HCT116 (cell line): ENCODE results near the gene WDR62. TPM values are rescaled to one million over a fixed set of nuclear protein-coding genes. Genes with fewer than 3 reads are reported as not detected.

Source experiments
- ATAC-seq: fragments of 200-7000 bp; cut with Tn5 transposase; 2 replicates; pipeline ENCODE4 v1.9.1; 2020; ENCODE audit warnings: mild to moderate bottlenecking, moderate library complexity
- BruUV-seq: library from RNA; stranded (reverse); fragments of 400-500 nt; replicated peaks from 2 replicates; lab custom pipeline; 2021; lab: Mats Ljungman, UMichigan
- CTCF ChIA-PET: fragments of 300-600 bp; sonication (Branson Sonifier 250); formaldehyde crosslinking; loops from one replicate; lab custom pipeline; 2021; ENCODE audit warnings: antibody characterized with exemption; lab: Charles Lee
- POLR2A ChIA-PET: fragments of 300-600, 350-600 bp; sonication (Branson Sonifier 250); formaldehyde crosslinking; loops from one replicate; lab custom pipeline; 2021; ENCODE audit warnings: antibody characterized with exemption; lab: Charles Lee
- RAD21 ChIA-PET, 2 experiments: fragments of 300-600 bp; sonication (Branson Sonifier 250); formaldehyde crosslinking; loops; one replicate each; lab custom pipeline; 2023; ENCODE audit warnings: low total read pairs in 2 of 2; ENCODE audit not compliant: uncharacterized antibody in 2 of 2, unreplicated experiment in 2 of 2, low non-redundant PET in 1 of 2; lab: Charles Lee
- DNase-seq: peaks from one replicate; pipeline ENCODE4 v3.0.0-alpha.2; 2010; ENCODE audit warnings: low read depth, low spot score
- H2AFZ ChIP-seq: fragments of 200-600 bp; shearing (Covaris generic), sonication (generic); 2 replicates; pipeline ENCODE4 v1.6.1; 2017; ENCODE audit warnings: low read depth, mixed run types, mixed read lengths, antibody characterized with exemption, low read length; ENCODE audit not compliant: poor library complexity, severe bottlenecking
- H3K27ac ChIP-seq: 2 replicates; pipeline ENCODE4 v1.5.1; 2012; ENCODE audit warnings: low read depth, low read length
- H3K27me3 ChIP-seq: fragments of 200-600 bp; sonication (generic); 2 replicates; pipeline ENCODE4 v1.6.1; 2016; ENCODE audit warnings: mixed run types, low read length, mixed read lengths; ENCODE audit not compliant: insufficient read depth
- H3K36me3 ChIP-seq, 2 experiments: fragments of 200-500 bp in 1 of 2; fragments of 200-600 bp in 1 of 2; sonication (Bioruptor generic) in 1 of 2; sonication (generic) in 1 of 2; 2 replicates each; pipeline versions ENCODE4 v1.5.1 to v1.6.1; 2014 to 2016; ENCODE audit warnings: low read length in 2 of 2, inconsistent platforms in 1 of 2, mixed read lengths in 1 of 2, mixed run types in 1 of 2; ENCODE audit not compliant: insufficient read depth in 2 of 2, control insufficient read depth in 1 of 2
- H3K4me1 ChIP-seq, 2 experiments: fragments of 200-600 bp in 1 of 2; sonication (generic) in 1 of 2; 2 replicates each; pipeline versions ENCODE4 v1.5.1 to v1.6.1; 2012 to 2017; ENCODE audit warnings: low read length in 2 of 2, inconsistent platforms in 1 of 2, mild to moderate bottlenecking in 1 of 2, mixed read lengths in 1 of 2, mixed run types in 1 of 2, moderate library complexity in 1 of 2; ENCODE audit not compliant: insufficient read depth in 2 of 2, control insufficient read depth in 1 of 2
- H3K4me2 ChIP-seq: fragments of 200-600 bp; sonication (generic); 2 replicates; pipeline ENCODE4 v1.6.1; 2017; ENCODE audit warnings: mixed run types, low read length, mixed read lengths
- H3K4me3 ChIP-seq, 2 experiments: fragments of 200-600 bp in 1 of 2; sonication (generic) in 1 of 2; replicated peaks in 1 of 2; 2 replicates each; pipeline ENCODE4 v1.5.1; 2011 to 2016; ENCODE audit warnings: low read length in 2 of 2, control low read depth in 1 of 2, low read depth in 1 of 2, mild to moderate bottlenecking in 1 of 2, mixed read lengths in 1 of 2, mixed run types in 1 of 2
- H3K79me2 ChIP-seq: fragments of 200-600 bp; sonication (generic); 2 replicates; pipeline ENCODE4 v1.6.1; 2017; ENCODE audit warnings: mild to moderate bottlenecking, mixed run types, low read length, moderate library complexity, mixed read lengths; ENCODE audit not compliant: insufficient read depth
- H3K9ac ChIP-seq: fragments of 200-600 bp; sonication (generic); 2 replicates; pipeline ENCODE4 v1.6.1; 2016; ENCODE audit warnings: low read length, mixed read lengths
- H3K9me2 ChIP-seq: fragments of 200-600 bp; sonication (generic), shearing (Covaris generic); 2 replicates; pipeline ENCODE4 v1.6.1; 2017; ENCODE audit warnings: mixed run types, mild to moderate bottlenecking, moderate library complexity; ENCODE audit not compliant: insufficient read depth
- H3K9me3 ChIP-seq, 2 experiments: fragments of 200-500 bp in 1 of 2; fragments of 200-600 bp in 1 of 2; sonication (Bioruptor generic) in 1 of 2; sonication (generic) in 1 of 2; 2 replicates each; pipeline ENCODE4 v1.6.1; 2014 to 2017; ENCODE audit warnings: low read length in 2 of 2, mixed read lengths in 2 of 2, inconsistent platforms in 1 of 2, low read depth in 1 of 2, mild to moderate bottlenecking in 1 of 2, mixed run types in 1 of 2, moderate library complexity in 1 of 2; ENCODE audit not compliant: control insufficient read depth in 1 of 2, insufficient read depth in 1 of 2
- H4K20me1 ChIP-seq: fragments of 200-600 bp; sonication (generic), shearing (Covaris generic); 2 replicates; pipeline ENCODE4 v1.6.1; 2017; ENCODE audit warnings: mixed run types, mild to moderate bottlenecking, moderate library complexity; ENCODE audit not compliant: insufficient read depth
- CBX3 ChIP-seq: IDR thresholded peaks from 2 replicates; pipeline ENCODE4 v1.6.1; 2012; ENCODE audit warnings: low read depth
- CTCF ChIP-seq, 3 experiments: fragments of 200-600 bp in 1 of 3; sonication (generic) in 1 of 3; IDR thresholded peaks in 2 of 3; conservative IDR thresholded peaks in 1 of 3; 2 replicates each; pipeline ENCODE4 v1.5.1; 2012 to 2017; ENCODE audit warnings: low read depth in 2 of 3, low read length in 2 of 3, antibody characterized with exemption in 1 of 3, borderline replicate concordance in 1 of 3, control low read depth in 1 of 3, mild to moderate bottlenecking in 1 of 3, mixed read lengths in 1 of 3, mixed run types in 1 of 3, moderate library complexity in 1 of 3; ENCODE audit not compliant: insufficient read depth in 1 of 3
- EZH2phosphoT487 ChIP-seq: fragments of 200-600 bp; IDR thresholded peaks from 2 replicates; pipeline ENCODE4 v1.6.1; 2018; ENCODE audit warnings: antibody characterized with exemption, borderline replicate concordance
- FOSL1 ChIP-seq: IDR thresholded peaks from 2 replicates; pipeline ENCODE4 v1.6.1; 2012; ENCODE audit warnings: low read depth
- MAX ChIP-seq: IDR thresholded peaks from 2 replicates; pipeline ENCODE4 v1.6.1; 2012
- POLR2AphosphoS5 ChIP-seq: IDR thresholded peaks from 2 replicates; pipeline ENCODE4 v1.6.1; 2011; ENCODE audit warnings: mild to moderate bottlenecking, low read depth, low read length, moderate library complexity
- SP1 ChIP-seq: IDR thresholded peaks from 2 replicates; pipeline ENCODE4 v1.6.1; 2012; ENCODE audit warnings: low read depth
- TCF7L2 ChIP-seq: IDR thresholded peaks from 2 replicates; pipeline ENCODE4 v1.7.0; 2011; ENCODE audit warnings: borderline replicate concordance, inconsistent platforms; ENCODE audit not compliant: insufficient read depth, insufficient read length; ENCODE audit errors: extremely low read depth
- YY1 ChIP-seq: IDR thresholded peaks from 2 replicates; pipeline ENCODE4 v1.6.1; 2011; ENCODE audit warnings: low read length, low read depth, moderate library complexity, mild to moderate bottlenecking; ENCODE audit not compliant: insufficient replicate concordance; ENCODE audit errors: extremely low read depth
- ZBTB33 ChIP-seq: IDR thresholded peaks from 2 replicates; pipeline ENCODE4 v1.6.1; 2011; ENCODE audit warnings: mild to moderate bottlenecking, low read length, moderate library complexity; ENCODE audit not compliant: insufficient replicate concordance; ENCODE audit errors: extremely low read depth
- intact Hi-C: fragments of 100-400 bp; cut with micrococcal nuclease; formaldehyde crosslinking; loops from 2 replicates; pipeline ENCODE4 v1.10.0; 2022
- total RNA-seq: library from RNA; stranded (reverse); gene quantifications from one replicate; pipeline ENCODE4 v1.2.1, GENCODE V29; 2021; ENCODE audit not compliant: unreplicated experiment

Gene WDR62
- total RNA-seq, 1 experiment from 2014 or later = 17.0 TPM

DNA sequence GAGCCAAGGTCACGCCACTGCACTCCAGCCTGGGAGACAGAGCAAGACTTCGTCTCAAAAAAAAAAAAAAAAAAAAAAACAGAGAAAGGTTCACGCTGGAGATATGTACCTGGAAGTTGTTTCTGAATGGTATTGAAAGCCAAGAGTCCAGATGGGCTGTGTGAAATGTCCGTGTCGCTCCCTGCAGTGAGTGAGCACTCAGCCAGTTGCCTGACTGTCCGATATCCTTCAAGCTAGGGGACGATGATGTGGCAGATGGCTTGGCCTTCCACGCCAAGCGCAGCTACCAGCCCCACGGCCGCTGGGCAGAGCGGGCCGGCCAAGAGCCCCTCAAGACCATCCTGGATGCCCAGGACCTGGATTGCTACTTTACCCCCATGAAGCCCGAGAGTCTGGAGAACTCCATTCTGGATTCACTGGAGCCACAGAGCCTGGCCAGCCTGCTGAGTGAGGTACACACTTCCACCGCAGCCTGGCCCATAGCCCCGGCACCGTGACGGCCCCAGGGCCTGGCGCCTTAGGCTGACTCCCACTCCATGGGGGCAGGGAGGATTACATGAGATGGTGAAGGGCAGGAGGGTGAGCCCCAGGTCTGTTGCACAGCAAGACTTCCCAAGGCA is 44.6 kb downstream of the WDR62 start:
- no peaks in the 10 kb centered on the region for H3K9me3 ChIP-seq
- no peak for TF ChIP-seq POLR2AphosphoS5
- no peak for TF ChIP-seq CBX3
- TF ChIP-seq FOSL1 = no peak
- TF ChIP-seq SP1 = no peak
- no peak for TF ChIP-seq EZH2phosphoT487
- no peak for TF ChIP-seq CTCF (IDR thresholded peaks at IDR 0.05 in 2 of 3, conservative IDR thresholded peaks at IDR 0.05 in 1 of 3; ENCODE audit: borderline replicate concordance in 1 of 3, insufficient read depth in 1 of 3, low read depth in 2 of 3, low read length in 2 of 3)
- TF ChIP-seq, all 23 proteins: peak for 0
- H3K4me2 ChIP-seq = no peak overlapping the region
- H2AFZ ChIP-seq = no peak overlapping the region
- ChIA-PET CTCF (no interaction called here), POLR2A (no interaction called here), RAD21 (no interaction called here)
- H3K9ac ChIP-seq = no peak overlapping the region
- H3K36me3 ChIP-seq = peaks cover 9 to 18% of the 10 kb centered on the region in 2 experiments; a peak in 3 of 4 replicates
- no peak overlapping the region for H3K27ac ChIP-seq
- H3K27me3 ChIP-seq = no peaks in the 10 kb centered on the region
- BruUV-seq = no TSS peak
- intact Hi-C loops = no loop called here
- no peaks in the 10 kb centered on the region for H3K79me2 ChIP-seq
- ATAC-seq (no peak), DNase-seq (no peak)
- H4K20me1 ChIP-seq = no peaks in the 10 kb centered on the region
- H3K4me1 ChIP-seq = peaks cover 0 to 17% of the 10 kb centered on the region in 2 experiments; a peak in 2 of 4 replicates
- no peaks in the 10 kb centered on the region for H3K9me2 ChIP-seq
- H3K4me3 ChIP-seq = no peak overlapping the region

DNA sequence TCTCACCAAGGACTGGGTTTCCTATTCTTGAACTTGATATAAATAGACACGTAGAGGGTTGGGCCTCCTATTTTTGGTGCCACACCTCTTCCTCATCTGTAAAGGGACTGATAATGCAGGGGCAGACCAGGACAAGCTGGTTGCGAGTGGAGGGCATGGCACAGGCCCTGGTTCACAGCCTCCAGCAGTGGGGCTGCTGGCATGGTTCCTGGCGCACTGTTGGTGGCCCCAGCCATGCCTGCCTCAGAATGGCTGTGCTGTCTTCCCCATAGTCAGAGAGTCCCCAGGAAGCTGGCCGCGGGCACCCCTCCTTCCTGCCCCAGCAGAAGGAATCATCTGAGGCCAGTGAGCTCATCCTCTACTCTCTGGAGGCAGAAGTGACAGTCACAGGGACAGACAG is 45.8 kb downstream of the WDR62 start:
- H3K36me3 ChIP-seq = peaks cover 15 to 28% of the 10 kb centered on the region in 2 experiments; a peak in 3 of 4 replicates
- no peak overlapping the region for H3K4me2 ChIP-seq
- DNase-seq (no peak), ATAC-seq (no peak)
- H3K9ac ChIP-seq = no peak overlapping the region
- no peaks in the 10 kb centered on the region for H3K27me3 ChIP-seq
- RAD21 ChIA-PET = no interaction called here
- no peak overlapping the region for H3K4me3 ChIP-seq
- no peak overlapping the region for H2AFZ ChIP-seq
- peaks cover 0 to 21% of the 10 kb centered on the region in 2 experiments; a peak in 2 of 4 replicates for H3K4me1 ChIP-seq
- BruUV-seq = no TSS peak
- no peaks in the 10 kb centered on the region for H3K9me3 ChIP-seq
- H4K20me1 ChIP-seq = no peaks in the 10 kb centered on the region
- intact Hi-C loops = no loop called here
- no peaks in the 10 kb centered on the region for H3K79me2 ChIP-seq
- POLR2A ChIA-PET = no interaction called here
- no peak overlapping the region for H3K27ac ChIP-seq
- no peaks in the 10 kb centered on the region for H3K9me2 ChIP-seq
- CTCF ChIA-PET = no interaction called here
- TF ChIP-seq YY1 (no peak), ZBTB33 (no peak), MAX (no peak), FOSL1 (no peak), POLR2AphosphoS5 (no peak), TCF7L2 (no peak), CTCF (IDR thresholded peaks at IDR 0.05 in 2 of 3, conservative IDR thresholded peaks at IDR 0.05 in 1 of 3; ENCODE audit: borderline replicate concordance in 1 of 3, insufficient read depth in 1 of 3, low read depth in 2 of 3, low read length in 2 of 3) (no peak), EZH2phosphoT487 (no peak)
